Activated CD8-positive, alpha-beta memory T cell treated with anti-CD3 and anti-CD28 coated beads, Interleukin-2, amount 10 ng/mL, durations not matched to agents 7 days and 5 days (primary cell): ENCODE results near the gene RXFP1. TPM values are rescaled to one million over a fixed set of nuclear protein-coding genes. Genes with fewer than 3 reads are reported as not detected.

Experiments used
- ATAC-seq: fragments of 150-1000 bp; cut with Tn5 transposase; one replicate; pipeline ENCODE4 v1.10.0; 2021; ENCODE audit warnings: moderate library complexity
- CTCF ChIA-PET: fragments of 350-600 bp; sonication (Branson Sonifier 250); formaldehyde crosslinking; loops from one replicate; lab custom pipeline; 2021; ENCODE audit warnings: antibody characterized with exemption; lab: Charles Lee
- DNase-seq: peaks from one replicate; pipeline ENCODE4 v3.0.0-alpha.2; 2020
- H3K27ac Mint-ChIP-seq: one replicate; pipeline ENCODE4 v1.8.0; 2021; ENCODE audit warnings: mild to moderate bottlenecking, mixed read lengths
- H3K27me3 Mint-ChIP-seq: one replicate; pipeline ENCODE4 v1.8.0; 2021; ENCODE audit warnings: mixed read lengths
- H3K36me3 Mint-ChIP-seq: one replicate; pipeline ENCODE4 v1.8.0; 2021; ENCODE audit warnings: mild to moderate bottlenecking, mixed read lengths
- H3K4me1 Mint-ChIP-seq: one replicate; pipeline ENCODE4 v1.8.0; 2021; ENCODE audit warnings: mixed read lengths
- H3K4me3 Mint-ChIP-seq: one replicate; pipeline ENCODE4 v1.8.0; 2021; ENCODE audit warnings: mild to moderate bottlenecking, moderate library complexity, mixed read lengths
- H3K9me3 Mint-ChIP-seq: one replicate; pipeline ENCODE4 v1.8.0; 2022; ENCODE audit warnings: low read depth, mixed read lengths
- total RNA-seq, 2 experiments: library from RNA; stranded (reverse); gene quantifications; one replicate each; pipeline ENCODE4 v1.2.3, GENCODE V29; 2021

Gene RXFP1
- total RNA-seq, 2 experiments from 2014 or later: not detected

DNA sequence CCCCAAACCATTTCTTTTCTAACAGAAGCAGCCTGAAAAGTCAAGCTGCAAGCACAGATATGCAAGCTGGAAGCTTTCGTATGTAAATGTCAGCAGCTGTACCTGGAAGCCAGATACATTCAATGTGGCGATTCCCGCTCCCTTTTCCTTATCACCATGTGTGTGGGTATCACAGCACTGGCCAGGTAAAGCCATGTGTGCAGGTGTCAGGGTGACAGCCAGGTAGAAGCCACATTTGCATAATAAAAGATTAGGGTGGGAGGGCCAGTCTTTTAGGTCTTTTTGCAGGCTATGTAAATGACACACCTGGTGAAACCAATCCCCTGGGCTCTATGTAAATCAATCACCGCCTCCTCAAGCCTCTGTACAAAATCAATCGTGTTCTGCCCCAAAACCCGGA, 50.1 kb downstream of the RXFP1 start:
- Mint-ChIP-seq H3K4me1 (no peaks in the 10 kb centered on the region), H3K9me3 (no peaks in the 10 kb centered on the region), H3K36me3 (no peaks in the 10 kb centered on the region), H3K27ac (no peak overlapping the region), H3K4me3 (no peak overlapping the region), H3K27me3 (peaks cover under 1% of the 10 kb centered on the region)
- no peak for DNase-seq
- ATAC-seq: no peak
- CTCF ChIA-PET: no interaction called here

DNA sequence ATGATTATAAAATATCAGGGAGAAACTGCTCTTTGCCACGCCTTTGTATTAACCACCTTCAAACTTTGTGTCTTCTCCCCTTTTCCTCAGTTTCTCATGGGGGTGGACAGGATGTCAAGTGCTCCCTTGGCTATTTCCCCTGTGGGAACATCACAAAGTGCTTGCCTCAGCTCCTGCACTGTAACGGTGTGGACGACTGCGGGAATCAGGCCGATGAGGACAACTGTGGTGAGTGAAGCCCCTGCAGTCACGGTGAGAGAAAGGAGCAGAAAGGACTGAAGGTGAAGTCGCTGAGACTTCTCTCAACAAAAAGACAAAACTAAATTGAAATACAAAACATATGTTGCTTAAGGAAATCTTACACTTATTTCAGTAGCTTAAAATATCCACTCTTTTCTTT, 50.9 kb downstream of the RXFP1 start:
- H3K4me1 Mint-ChIP-seq: no peaks in the 10 kb centered on the region
- CTCF ChIA-PET: no interaction called here
- no peaks in the 10 kb centered on the region for H3K36me3 Mint-ChIP-seq
- no peak overlapping the region for H3K27ac Mint-ChIP-seq
- no peaks in the 10 kb centered on the region for H3K9me3 Mint-ChIP-seq
- DNase-seq (no peak), ATAC-seq (no peak)
- no peak overlapping the region for H3K4me3 Mint-ChIP-seq
- H3K27me3 Mint-ChIP-seq: peaks cover 3% of the 10 kb centered on the region

DNA sequence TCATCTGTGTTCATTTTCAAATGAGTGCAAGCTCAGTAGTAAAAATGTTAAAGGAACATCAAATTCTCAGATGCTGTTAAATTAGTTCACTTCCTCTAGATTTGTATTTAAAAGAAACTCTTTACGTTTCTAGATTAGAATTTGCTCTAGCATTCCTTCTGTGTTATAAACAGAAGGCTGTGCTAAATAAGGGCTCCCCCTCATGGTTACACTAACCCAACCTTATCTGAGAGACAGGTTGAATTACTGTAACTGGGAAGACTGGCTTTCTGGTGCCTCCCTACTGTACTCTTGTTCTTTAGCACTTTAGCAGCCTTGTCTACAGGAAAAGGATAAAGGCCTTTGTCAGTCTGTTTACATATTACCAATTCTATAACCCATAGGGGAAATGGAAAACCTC, 56.8 kb downstream of the RXFP1 start:
- Mint-ChIP-seq H3K4me1 (no peaks in the 10 kb centered on the region), H3K27ac (no peak overlapping the region), H3K4me3 (no peak overlapping the region), H3K9me3 (no peaks in the 10 kb centered on the region), H3K27me3 (peaks cover 3% of the 10 kb centered on the region), H3K36me3 (no peaks in the 10 kb centered on the region)
- CTCF ChIA-PET: no interaction called here
- DNase-seq (no peak), ATAC-seq (no peak)

DNA sequence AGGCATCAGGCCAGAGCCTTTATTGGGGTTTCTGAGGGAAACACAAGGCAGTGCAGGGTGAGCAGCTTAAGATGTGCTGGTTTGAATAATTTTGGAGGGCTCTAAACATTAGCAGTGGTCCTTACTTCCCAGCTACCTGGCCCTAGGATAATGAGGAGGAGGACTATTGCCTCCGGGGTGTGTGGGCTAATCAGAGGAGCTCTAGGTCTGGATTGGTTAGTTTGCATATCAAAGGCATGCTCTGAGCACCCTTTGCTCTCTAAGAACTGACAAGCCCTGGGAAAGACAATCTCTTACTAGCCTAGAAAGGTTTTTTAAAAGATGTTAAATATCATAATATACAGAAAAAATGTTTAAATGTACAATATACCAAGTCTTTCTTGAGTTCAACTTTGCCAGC, 58.4 kb downstream of the RXFP1 start:
- no peaks in the 10 kb centered on the region for H3K4me1 Mint-ChIP-seq
- no peak for ATAC-seq
- no peak for DNase-seq
- H3K4me3 Mint-ChIP-seq: no peak overlapping the region
- CTCF ChIA-PET: no interaction called here
- no peaks in the 10 kb centered on the region for H3K9me3 Mint-ChIP-seq
- H3K36me3 Mint-ChIP-seq: no peaks in the 10 kb centered on the region
- H3K27ac Mint-ChIP-seq: no peak overlapping the region
- H3K27me3 Mint-ChIP-seq: peaks cover 6% of the 10 kb centered on the region

DNA sequence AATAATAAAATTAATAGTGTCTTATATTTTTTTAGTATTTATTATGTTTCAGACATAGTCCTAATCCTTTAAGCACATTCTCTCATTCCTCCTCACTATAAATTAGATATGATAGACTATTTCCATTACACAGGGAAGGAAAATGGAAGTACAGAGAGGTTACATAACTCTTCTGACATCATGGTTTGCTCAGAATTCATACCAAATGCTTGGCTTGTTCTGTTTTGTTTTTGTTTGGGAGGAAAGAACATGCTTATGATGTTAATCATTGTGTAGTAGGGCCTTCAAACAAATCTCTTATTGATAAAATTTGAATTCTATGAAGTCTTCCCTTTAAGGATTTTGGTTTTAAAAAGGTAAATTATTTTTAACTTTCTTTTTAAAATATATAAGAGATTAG, 59.5 kb downstream of the RXFP1 start:
- DNase-seq: no peak
- H3K4me1 Mint-ChIP-seq: no peaks in the 10 kb centered on the region
- H3K9me3 Mint-ChIP-seq: no peaks in the 10 kb centered on the region
- H3K36me3 Mint-ChIP-seq: no peaks in the 10 kb centered on the region
- H3K27me3 Mint-ChIP-seq: peaks cover 6% of the 10 kb centered on the region
- H3K27ac Mint-ChIP-seq: no peak overlapping the region
- ATAC-seq: no peak
- no peak overlapping the region for H3K4me3 Mint-ChIP-seq
- CTCF ChIA-PET: no interaction called here

DNA sequence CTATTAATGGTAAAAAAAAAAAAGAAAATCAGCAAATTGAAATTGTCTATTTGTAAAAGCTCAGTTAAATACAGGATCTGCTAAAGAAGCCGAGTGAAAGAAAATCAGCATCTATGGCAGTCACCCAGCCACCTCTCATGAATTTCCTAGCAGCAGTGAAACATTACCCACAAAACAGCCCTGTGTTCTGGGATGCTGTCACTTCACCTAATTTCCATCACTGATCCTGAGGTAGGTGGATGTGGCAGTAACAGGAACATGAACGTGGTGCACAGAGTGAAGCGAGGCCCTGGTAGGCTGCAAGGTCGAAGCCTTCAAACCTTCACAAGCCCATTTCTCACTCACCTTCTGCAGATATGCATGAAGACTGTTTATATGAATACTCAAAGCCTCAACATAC, 65.2 kb downstream of the RXFP1 start:
- no peaks in the 10 kb centered on the region for H3K9me3 Mint-ChIP-seq
- no peaks in the 10 kb centered on the region for H3K36me3 Mint-ChIP-seq
- no peak overlapping the region for H3K4me3 Mint-ChIP-seq
- CTCF ChIA-PET: no interaction called here
- no peak overlapping the region for H3K27ac Mint-ChIP-seq
- DNase-seq (no peak), ATAC-seq (no peak)
- no peaks in the 10 kb centered on the region for H3K4me1 Mint-ChIP-seq
- H3K27me3 Mint-ChIP-seq: peaks cover 13% of the 10 kb centered on the region

DNA sequence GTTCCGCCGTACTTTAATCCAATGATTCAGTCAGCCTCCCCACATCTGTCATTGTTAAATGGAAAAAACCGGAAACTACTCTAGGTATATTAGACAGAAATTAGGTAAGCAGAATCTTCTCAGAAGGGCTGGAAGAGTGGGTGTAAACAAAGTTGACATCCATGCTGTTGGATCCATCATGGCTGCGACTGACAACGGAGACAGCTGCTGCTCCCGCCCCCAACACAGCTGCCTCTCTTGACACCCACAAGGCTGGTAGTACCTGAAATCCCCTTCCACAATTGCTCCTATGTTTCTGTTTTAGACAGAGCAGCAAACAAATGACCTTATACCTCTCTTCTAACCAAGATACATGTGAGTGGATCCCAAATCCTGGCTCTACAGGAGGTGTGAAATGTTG, 66.6 kb downstream of the RXFP1 start:
- DNase-seq (no peak), ATAC-seq (no peak)
- CTCF ChIA-PET: no interaction called here
- Mint-ChIP-seq H3K4me3 (no peak overlapping the region), H3K27ac (no peak overlapping the region), H3K9me3 (no peaks in the 10 kb centered on the region), H3K27me3 (peaks cover 13% of the 10 kb centered on the region), H3K36me3 (no peaks in the 10 kb centered on the region), H3K4me1 (no peaks in the 10 kb centered on the region)

DNA sequence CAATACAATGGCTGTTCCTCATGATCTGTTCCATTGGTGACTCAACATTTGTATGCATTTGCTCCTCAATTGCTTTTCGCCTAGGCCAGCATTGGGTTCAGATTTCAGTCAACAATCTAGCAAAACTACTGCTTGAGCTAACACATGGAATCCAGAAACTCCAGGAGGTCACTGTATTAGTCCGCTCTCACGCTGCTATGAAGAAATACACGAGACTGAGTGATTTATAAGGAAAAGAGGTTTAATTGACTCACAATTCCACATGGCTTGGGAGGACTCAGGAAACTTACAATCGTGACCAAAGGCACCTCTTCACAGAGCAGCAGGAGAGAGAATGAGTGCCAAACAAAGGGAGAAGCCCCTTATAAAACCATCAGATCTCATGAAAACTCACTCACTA, 67.1 kb downstream of the RXFP1 start:
- Mint-ChIP-seq H3K27me3 (peaks cover 13% of the 10 kb centered on the region), H3K27ac (no peak overlapping the region), H3K9me3 (no peaks in the 10 kb centered on the region), H3K36me3 (no peaks in the 10 kb centered on the region), H3K4me1 (no peaks in the 10 kb centered on the region), H3K4me3 (no peak overlapping the region)
- CTCF ChIA-PET: no interaction called here
- DNase-seq (no peak), ATAC-seq (no peak)

DNA sequence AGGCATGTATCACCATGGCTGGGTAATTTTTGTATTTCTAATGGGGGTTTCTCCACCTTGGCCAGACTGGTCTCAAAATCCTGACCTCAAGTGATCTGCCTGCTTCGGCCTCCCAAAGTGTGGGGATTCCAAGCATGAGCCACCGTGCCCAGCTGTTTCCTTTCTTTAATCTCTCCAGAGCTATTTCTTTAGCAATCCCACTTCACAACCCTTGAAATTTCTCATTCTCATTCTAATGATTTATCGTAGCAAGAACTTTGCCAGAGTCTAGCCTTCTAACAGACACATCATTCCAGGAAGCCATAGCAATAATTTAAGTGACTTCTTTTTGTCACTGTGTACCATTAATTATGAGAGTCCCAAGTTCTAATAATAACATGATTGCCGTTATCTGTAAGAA, 68.6 kb downstream of the RXFP1 start:
- no peaks in the 10 kb centered on the region for H3K36me3 Mint-ChIP-seq
- ATAC-seq (no peak), DNase-seq (no peak)
- no peaks in the 10 kb centered on the region for H3K9me3 Mint-ChIP-seq
- no peak overlapping the region for H3K4me3 Mint-ChIP-seq
- CTCF ChIA-PET: no interaction called here
- no peaks in the 10 kb centered on the region for H3K4me1 Mint-ChIP-seq
- H3K27ac Mint-ChIP-seq: no peak overlapping the region
- peaks cover 10% of the 10 kb centered on the region for H3K27me3 Mint-ChIP-seq

DNA sequence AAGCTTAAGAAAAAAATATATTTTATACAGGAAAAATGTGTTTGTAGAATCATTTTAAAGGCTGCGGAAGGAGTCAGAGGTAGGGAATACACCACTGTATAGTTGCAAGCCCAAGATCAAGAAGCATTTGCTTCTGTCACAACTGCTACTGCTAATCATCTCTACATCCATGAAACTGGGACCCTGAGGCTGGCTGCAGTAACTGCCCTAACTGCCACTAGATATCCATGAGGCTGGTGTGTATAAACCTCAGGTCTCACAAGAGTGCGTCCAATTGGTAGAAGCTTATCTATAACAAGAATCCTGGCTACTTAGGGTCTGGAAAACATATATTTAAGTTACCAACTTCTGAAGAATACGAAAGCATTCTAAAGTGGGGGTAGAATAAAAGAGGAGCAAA, 69.1 kb downstream of the RXFP1 start:
- Mint-ChIP-seq H3K4me1 (no peaks in the 10 kb centered on the region), H3K4me3 (no peak overlapping the region), H3K36me3 (no peaks in the 10 kb centered on the region), H3K27me3 (peaks cover 10% of the 10 kb centered on the region), H3K27ac (no peak overlapping the region), H3K9me3 (no peaks in the 10 kb centered on the region)
- CTCF ChIA-PET: no interaction called here
- ATAC-seq: no peak
- DNase-seq: no peak

DNA sequence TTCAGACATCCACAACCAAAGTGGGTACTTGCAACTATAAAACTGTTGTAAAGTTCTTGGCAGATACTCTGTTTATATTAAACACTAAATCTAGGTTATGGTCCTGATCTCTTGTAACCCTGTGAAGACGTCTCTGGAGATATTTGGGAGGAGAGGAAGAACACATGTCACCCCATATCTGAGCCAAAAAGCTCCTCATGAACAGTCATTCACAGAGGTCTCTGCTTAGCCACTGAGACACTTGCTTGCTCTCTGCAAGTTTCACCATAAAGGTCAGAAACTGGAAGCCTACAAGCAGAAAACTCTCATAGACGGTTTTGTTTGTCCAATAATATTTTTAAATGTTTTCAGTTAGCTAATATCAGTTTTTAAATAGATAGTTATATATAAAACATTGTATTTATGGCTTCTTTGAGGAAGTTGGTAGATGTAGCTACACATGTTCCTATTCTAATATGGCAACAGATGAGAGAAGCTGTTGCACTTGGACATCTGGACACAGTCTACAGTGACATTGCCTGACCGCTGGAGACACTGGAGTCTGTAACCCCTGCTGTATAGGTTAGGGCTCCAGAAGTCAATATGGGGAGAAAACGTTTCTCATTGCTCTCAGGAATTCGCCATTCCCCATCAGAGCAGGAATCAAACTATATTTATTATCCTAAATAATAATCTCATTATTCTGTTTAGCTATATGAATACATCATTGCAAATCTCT, 76.4 kb downstream of the RXFP1 start:
- H3K4me1 Mint-ChIP-seq: no peaks in the 10 kb centered on the region
- H3K27me3 Mint-ChIP-seq: peaks cover 22% of the 10 kb centered on the region
- no peaks in the 10 kb centered on the region for H3K36me3 Mint-ChIP-seq
- no peak overlapping the region for H3K4me3 Mint-ChIP-seq
- no peak for DNase-seq
- ATAC-seq: no peak
- CTCF ChIA-PET: no interaction called here
- no peaks in the 10 kb centered on the region for H3K9me3 Mint-ChIP-seq
- H3K27ac Mint-ChIP-seq: no peak overlapping the region

DNA sequence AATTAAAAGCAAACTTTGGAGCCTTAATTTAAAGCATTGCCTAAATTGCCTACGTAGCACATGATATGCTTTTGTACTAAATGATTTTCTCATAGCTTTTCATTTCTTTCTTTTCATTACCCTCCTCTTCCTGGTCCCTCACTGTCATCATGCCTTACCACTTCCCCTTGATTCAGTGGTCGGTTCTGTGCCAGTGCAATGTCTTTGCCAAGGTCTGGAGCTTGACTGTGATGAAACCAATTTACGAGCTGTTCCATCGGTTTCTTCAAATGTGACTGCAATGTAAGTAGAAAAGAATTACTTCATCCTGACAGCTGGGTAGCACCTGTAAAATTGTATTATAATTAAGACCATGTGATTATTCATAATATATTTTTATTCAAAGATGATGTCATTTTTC, 77.5 kb downstream of the RXFP1 start:
- Mint-ChIP-seq H3K27me3 (peaks cover 22% of the 10 kb centered on the region), H3K27ac (no peak overlapping the region), H3K9me3 (no peaks in the 10 kb centered on the region), H3K36me3 (no peaks in the 10 kb centered on the region), H3K4me3 (no peak overlapping the region), H3K4me1 (no peaks in the 10 kb centered on the region)
- no peak for ATAC-seq
- CTCF ChIA-PET: no interaction called here
- DNase-seq: no peak

DNA sequence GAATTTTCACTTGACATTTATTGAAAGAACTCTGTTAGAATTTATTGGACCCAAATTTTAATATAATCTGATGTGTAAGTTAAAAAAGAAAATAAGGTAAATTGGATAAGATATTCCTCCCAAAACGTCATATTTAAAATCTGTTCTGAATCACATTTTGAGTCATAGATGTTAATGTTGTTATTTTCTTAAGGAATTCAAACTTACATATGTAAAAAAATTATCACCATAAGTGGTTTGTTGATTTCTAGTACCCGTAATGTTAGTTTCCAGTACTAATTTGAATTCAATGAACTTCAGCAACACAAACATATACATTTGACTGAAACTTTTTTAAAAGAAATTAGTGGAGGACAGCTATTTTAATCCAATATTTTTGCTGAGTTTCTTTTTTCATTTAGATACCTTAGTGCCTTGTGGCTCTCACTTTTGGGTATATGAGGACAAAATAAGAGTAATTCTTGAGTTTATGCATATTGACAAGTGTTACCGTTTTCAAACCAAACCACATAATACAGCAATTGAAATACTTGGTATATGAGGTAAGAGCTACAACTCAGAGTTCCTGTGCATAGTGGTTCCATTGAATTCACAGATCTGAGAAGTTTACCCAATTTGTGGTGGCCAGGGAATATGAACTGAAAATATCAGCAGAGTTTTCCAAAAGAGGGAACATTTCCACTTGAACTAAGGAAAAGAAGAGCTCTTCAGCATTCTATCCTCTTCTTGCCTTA, 78.2 kb downstream of the RXFP1 start:
- ATAC-seq (no peak), DNase-seq (no peak)
- Mint-ChIP-seq H3K36me3 (no peaks in the 10 kb centered on the region), H3K27me3 (peaks cover 22% of the 10 kb centered on the region), H3K4me3 (no peak overlapping the region), H3K27ac (no peak overlapping the region), H3K4me1 (no peaks in the 10 kb centered on the region), H3K9me3 (no peaks in the 10 kb centered on the region)
- CTCF ChIA-PET: no interaction called here

DNA sequence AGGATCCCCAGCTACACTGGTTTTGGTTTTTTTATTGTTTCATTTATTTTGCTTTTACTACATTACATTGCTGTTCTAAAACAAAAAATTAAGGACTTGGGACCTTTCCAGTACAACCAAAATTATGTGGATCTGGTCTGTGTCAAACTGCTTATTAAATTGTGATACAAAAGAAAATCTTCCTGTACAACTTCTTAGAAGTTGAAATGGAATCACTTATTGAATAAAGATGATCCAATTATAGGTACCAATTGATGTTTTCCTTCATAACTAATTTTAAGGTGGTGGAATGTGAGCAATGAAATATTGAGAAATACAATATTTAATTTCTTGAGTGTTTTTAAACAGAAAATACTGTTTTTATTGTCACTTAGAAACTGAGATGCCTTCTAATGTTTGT, 82.7 kb downstream of the RXFP1 start:
- no peak overlapping the region for H3K27ac Mint-ChIP-seq
- peaks cover 27% of the 10 kb centered on the region for H3K27me3 Mint-ChIP-seq
- CTCF ChIA-PET: no interaction called here
- DNase-seq: no peak
- H3K4me3 Mint-ChIP-seq: no peak overlapping the region
- no peaks in the 10 kb centered on the region for H3K36me3 Mint-ChIP-seq
- H3K4me1 Mint-ChIP-seq: no peaks in the 10 kb centered on the region
- ATAC-seq: no peak
- H3K9me3 Mint-ChIP-seq: no peaks in the 10 kb centered on the region
